NCI-H146 treated with DMSO at 0.1 percent for 48 hours (cell line): ENCODE measurements around the gene LSR.
A peak's percentile ranks its signal among the peaks of the same experiment; 100 is the strongest.

Experiments used
- DNase-seq: peaks from one replicate; lab custom pipeline; 2025; ENCODE audit not compliant: unreplicated experiment; lab: John Stamatoyannopoulos, UW

LSR gene

GRCh38 chr19:35246466-35247092, 2.2 kb upstream of the LSR start:
- DNase-seq: no peak

GRCh38 chr19:35247526-35248309, 1.1 kb upstream of the LSR start:
- DNase-seq: peak; percentile 96

GRCh38 chr19:35249146-35249847, 495 bp downstream of the LSR start:
- no peak for DNase-seq

GRCh38 chr19:35249848-35250711, 1.3 kb downstream of the LSR start:
- no peak for DNase-seq

GRCh38 chr19:35251456-35251855, 2.7 kb downstream of the LSR start:
- no peak for DNase-seq

GRCh38 chr19:35253316-35254286, 4.8 kb downstream of the LSR start:
- peak; percentile 85 for DNase-seq

GRCh38 chr19:35254341-35255297, 5.8 kb downstream of the LSR start:
- no peak for DNase-seq

GRCh38 chr19:35256566-35256965, 7.8 kb downstream of the LSR start:
- no peak for DNase-seq

GRCh38 chr19:35257113-35257461, 8.3 kb downstream of the LSR start:
- no peak for DNase-seq

GRCh38 chr19:35260694-35261304, 12.0 kb downstream of the LSR start:
- no peak for DNase-seq

- no peak for DNase-seq
Observed at GRCh38 chr19:35261356-35262100, 12.7 kb downstream of the LSR start.

- DNase-seq: no peak
Observed at GRCh38 chr19:35262101-35262761, 13.4 kb downstream of the LSR start.

- no peak for DNase-seq
Observed at GRCh38 chr19:35264268-35265125, 15.7 kb downstream of the LSR start.

GRCh38 chr19:35265126-35265899, 16.5 kb downstream of the LSR start:
- no peak for DNase-seq

GRCh38 chr19:35265900-35266519, 17.2 kb downstream of the LSR start:
- no peak for DNase-seq
